Retina (tissue), 1 donor: ENCODE measurements around the gene CDAN1.

Experiments
- DNase-seq: peaks from one replicate; pipeline ENCODE4 v3.0.0-alpha.2; 2016

The CDAN1 gene

GRCh38 chr15:42734076-42734672, 2.8 kb downstream of the CDAN1 start:
- DNase-seq: no peak

- DNase-seq: no peak
These were observed 3.9 kb downstream of the CDAN1 start for GRCh38 chr15:42733027-42733426.

- DNase-seq: no peak
These were observed 4.7 kb downstream of the CDAN1 start for GRCh38 chr15:42732095-42732827.

GRCh38 chr15:42731461-42731860, 5.5 kb downstream of the CDAN1 start:
- DNase-seq: no peak

- no peak for DNase-seq
These were observed 6.4 kb downstream of the CDAN1 start for GRCh38 chr15:42730536-42730935.

- no peak for DNase-seq
These were observed 6.8 kb downstream of the CDAN1 start for GRCh38 chr15:42730135-42730534.

- DNase-seq: no peak
These were observed 7.5 kb downstream of the CDAN1 start for GRCh38 chr15:42729409-42729808.

- no peak for DNase-seq
These were observed 8.0 kb downstream of the CDAN1 start for GRCh38 chr15:42728972-42729371.

- DNase-seq: no peak
These were observed 8.4 kb downstream of the CDAN1 start for GRCh38 chr15:42728560-42728959.

- no peak for DNase-seq
These were observed 9.1 kb downstream of the CDAN1 start for GRCh38 chr15:42727750-42728381.

- no peak for DNase-seq
These were observed 10.8 kb downstream of the CDAN1 start for GRCh38 chr15:42726114-42726513.

- DNase-seq: no peak
These were observed 11.5 kb downstream of the CDAN1 start for GRCh38 chr15:42725331-42725903.

- no peak for DNase-seq
These were observed 12.7 kb downstream of the CDAN1 start for GRCh38 chr15:42724276-42724675.

GRCh38 chr15:42723068-42723467, 13.9 kb downstream of the CDAN1 start:
- no peak for DNase-seq

- DNase-seq: no peak
These were observed 15.0 kb downstream of the CDAN1 start for GRCh38 chr15:42721916-42722315.

GRCh38 chr15:42721016-42721415, 15.9 kb downstream of the CDAN1 start:
- DNase-seq: no peak

- no peak for DNase-seq
These were observed 16.9 kb downstream of the CDAN1 start for GRCh38 chr15:42720071-42720470.

- DNase-seq: no peak
These were observed 17.9 kb downstream of the CDAN1 start for GRCh38 chr15:42719043-42719442.

GRCh38 chr15:42716626-42717025, 20.3 kb downstream of the CDAN1 start:
- no peak for DNase-seq

GRCh38 chr15:42716125-42716524, 20.8 kb downstream of the CDAN1 start:
- DNase-seq: no peak

- no peak for DNase-seq
These were observed 24.3 kb downstream of the CDAN1 start for GRCh38 chr15:42712584-42712983.

- DNase-seq: no peak
These were observed 25.2 kb downstream of the CDAN1 start for GRCh38 chr15:42711746-42712145.

GRCh38 chr15:42710662-42711061, 26.3 kb downstream of the CDAN1 start:
- DNase-seq: no peak
